HG03025 (cell line): ENCODE results near the gene HS6ST1.

Experiments
- ATAC-seq: cut with Tn5 transposase; IDR thresholded peaks from one replicate; pipeline ENCODE4 v1.9.1; 2021; ENCODE audit warnings: mild to moderate bottlenecking, moderate library complexity; ENCODE audit not compliant: unreplicated experiment, low FRiP score

Gene HS6ST1

DNA sequence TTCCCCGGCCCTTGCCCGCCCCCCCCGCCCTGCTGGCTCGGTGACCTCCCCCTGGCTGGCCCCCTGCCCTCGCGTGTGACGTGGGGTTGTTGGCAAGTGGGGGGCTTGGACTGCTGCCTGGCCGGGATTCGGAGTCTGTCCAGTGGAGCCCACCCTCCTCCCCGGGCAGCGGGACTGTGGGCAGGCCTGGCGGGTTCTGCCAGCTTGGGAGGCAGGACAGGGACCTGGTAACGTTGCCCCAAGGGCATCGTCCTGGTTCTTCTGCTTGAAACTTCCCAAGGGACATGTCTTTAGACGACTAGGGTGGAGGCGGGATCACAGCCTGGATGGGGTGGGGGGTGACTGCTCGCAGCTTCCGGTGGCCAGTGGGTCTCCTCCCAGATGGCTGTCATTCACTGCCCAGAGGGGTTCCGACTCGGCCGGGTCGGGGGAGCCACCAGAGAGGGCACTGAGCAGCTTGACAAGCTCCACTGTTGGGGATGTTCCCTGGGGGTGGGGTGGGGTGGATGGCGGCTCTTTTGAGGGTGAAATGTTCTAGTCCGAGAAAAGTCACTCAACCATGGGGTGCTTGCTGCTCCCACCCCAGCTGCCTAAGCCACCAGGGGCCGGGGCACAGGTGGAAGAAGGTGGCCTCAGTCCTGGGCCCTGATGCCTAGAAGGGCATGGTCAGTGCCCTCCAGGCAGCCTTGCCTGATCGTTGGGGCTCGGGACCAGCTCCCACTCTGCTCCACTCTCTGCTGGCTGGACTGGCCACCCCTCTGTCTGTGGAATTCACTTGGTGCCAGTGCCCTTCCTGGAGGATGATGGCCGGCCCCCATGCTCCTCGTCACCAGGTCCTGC, 4.3 kb upstream of the HS6ST1 start:
- ATAC-seq = no peak

DNA sequence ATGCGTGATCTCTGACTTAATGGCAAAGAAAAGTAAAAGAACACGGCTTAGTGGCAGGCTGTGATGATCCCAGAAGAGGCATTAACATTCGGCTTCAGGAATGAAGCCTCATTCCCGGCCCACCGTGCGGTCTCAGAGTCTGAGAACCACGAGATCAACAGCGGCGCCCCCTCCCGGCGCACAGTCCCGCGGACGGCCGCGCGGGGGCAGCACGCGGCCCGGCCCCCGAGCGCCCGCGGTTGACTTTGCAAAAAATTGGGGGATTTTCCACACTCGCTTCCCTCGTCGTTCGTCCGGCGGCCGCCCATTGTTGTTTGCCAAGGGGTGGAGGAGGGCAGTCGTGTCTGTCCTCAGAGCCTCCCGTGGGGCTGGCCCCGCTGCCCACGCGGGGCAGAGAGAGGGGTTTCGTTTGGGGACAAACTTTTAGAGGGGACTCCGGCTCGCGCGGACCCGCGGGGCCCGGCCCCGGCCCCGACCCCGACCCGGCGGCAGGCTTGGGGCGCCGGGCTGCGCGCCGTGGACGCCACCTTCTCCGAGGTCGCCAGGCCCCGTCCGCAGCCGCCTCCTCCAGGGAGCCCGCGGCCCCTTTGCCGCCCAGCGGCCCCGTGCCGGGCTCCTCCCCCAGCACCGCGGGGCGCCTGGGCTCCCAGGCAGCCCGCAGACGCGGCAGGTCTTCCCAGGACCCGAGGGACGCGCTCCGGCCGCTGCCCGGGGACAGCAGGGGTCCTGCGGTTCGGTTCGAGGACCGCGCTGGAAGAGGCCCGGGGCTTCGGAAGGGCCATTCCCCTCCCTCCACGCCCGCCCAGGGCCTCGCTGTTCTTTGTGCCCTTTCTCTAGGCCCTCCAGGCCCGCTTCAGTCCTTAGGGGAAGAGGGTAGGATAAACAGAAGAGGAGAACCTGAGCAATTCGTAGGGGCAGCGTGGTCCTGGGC, 3.4 kb upstream of the HS6ST1 start:
- ATAC-seq = peak; percentile 40

DNA sequence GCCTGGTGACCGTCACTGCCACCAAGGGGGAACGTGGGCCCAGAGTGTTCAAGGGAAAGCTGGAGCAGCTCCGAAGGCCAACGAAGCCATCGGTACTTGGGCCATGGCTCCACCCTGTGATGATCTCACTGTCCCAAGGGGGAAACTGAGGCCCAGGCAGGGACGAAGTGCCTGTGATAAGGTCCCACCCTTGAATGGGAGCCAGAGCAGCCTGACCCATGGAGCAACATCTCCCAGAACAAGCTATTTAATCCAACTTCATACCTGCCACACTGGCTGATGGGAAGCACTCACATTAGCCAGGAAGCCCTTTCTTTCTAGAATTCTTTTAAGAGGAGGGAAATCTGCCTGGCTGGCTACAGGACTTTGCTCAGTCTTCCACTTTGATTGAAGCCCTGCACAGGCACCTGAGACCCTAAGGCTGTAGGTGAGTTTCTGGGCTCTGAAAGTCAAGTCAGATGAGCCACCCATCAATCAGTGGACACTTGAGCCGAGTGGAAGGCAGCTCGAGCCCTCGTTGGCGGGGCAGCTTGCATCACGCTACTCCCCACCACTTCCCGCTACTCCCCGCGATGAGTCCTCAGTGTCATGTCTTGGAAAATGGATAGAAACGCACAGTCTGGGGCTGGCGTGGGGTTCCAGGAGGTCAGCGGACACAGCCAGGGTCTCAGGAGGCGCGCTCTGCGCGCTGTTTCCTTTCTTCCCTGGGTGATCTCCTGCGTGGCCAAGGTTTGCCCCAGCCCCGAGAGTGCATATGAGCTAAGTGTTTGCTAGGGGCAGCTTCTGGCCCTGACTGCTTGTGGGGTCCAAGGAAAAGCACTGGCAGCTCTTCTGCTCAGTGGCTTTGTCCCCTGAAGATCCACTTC, 2.5 kb upstream of the HS6ST1 start:
- ATAC-seq = no peak

DNA sequence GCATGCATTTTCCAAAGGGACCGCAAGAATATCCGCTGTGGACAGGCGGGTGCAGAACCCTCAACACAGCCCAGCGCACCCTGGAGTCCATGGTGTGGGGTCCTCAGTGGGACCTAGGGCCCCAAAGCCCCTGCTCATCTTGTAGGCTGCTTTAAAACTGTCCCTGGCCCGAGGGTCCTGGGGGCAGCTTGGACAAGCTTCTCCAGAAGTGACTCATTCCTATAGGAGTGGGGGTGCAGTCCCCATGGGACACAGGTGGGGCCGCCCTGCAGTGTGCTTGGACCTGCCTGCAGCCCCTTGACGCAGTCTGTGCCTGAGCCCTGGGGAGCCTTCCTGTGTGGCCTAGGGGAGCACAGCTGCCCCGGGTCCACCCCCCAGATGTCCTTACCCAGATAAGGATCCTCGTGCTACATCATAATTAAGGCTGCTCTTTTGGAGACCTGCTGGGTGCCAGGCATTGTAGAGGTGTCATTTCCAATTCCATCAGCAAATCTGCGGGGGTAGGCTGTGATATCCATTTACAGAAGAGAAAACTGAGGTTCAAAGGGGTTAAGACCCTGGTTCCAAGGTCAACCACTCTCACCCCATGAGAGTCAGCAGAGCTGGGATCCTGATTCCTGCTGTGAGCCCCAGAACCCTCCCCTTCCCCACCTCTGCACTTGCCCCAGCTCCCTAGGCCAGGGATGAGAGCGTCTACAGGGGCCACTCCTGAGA, 1.7 kb upstream of the HS6ST1 start:
- no peak for ATAC-seq

DNA sequence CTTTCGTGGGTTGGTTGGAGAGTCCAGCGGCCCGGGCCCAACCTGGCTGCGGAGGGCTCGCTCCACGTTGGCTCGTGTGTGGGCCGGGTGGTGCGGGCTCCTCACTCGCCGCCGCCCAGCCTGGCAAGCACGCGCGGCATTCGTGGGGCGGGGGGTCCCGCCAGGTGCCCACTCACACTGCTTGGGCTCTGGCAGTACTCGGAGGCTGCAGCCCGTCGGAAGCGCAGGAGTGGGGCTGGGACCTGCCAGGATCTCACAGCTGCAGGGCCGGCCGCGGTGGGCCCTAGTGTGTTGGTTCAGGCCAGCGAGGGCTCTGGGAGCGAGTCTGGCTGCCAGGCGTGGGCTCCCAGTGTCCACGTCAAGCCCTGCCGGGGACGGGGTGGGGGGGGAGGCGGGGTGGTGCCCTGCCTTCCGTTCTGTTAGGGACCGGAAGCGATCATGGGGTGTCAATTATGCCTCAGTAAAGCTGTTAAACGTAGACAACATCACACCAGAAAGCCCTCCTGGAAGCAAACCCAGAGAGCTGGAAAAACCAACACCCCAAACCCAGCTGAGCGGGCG, 1.0 kb upstream of the HS6ST1 start:
- no peak for ATAC-seq

DNA sequence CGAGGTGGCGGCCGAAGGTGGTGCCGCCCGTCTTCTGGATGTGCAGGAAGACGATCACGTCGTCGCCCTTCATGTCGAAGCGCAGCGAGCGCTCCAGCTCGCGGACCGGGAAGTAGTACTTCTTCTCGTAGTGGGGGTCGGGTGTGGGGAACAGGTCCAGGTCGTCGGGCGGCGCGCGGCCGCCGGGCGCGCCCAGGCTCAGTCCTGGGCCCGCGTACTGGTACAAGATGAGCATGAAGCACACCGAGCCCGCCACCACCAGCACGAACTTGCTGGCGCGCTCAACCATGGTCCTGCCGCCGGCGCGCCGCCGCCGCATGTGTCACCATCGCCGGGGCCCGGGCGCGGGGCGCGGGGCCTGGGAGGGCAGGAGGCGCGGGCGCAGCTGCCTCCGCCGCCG, 423 bp downstream of the HS6ST1 start:
- peak; percentile 16 for ATAC-seq

DNA sequence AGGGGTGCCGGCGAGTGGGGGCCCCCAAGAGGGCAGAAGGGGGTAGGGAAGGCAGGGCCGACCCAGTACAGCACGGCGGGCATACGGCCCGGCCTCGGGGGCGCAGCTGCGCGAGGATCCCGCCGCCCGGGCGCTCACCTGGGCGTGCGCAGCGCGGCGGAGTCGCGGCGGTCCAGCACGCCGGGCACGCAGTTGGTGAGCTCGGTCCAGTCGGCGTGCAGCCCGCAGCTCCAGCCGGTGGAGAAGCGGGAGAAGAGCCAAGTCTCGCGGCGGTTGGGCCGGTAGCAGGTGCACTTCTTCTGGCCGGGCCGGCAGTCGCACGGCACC, 806 bp downstream of the HS6ST1 start:
- ATAC-seq = peak; percentile 0

DNA sequence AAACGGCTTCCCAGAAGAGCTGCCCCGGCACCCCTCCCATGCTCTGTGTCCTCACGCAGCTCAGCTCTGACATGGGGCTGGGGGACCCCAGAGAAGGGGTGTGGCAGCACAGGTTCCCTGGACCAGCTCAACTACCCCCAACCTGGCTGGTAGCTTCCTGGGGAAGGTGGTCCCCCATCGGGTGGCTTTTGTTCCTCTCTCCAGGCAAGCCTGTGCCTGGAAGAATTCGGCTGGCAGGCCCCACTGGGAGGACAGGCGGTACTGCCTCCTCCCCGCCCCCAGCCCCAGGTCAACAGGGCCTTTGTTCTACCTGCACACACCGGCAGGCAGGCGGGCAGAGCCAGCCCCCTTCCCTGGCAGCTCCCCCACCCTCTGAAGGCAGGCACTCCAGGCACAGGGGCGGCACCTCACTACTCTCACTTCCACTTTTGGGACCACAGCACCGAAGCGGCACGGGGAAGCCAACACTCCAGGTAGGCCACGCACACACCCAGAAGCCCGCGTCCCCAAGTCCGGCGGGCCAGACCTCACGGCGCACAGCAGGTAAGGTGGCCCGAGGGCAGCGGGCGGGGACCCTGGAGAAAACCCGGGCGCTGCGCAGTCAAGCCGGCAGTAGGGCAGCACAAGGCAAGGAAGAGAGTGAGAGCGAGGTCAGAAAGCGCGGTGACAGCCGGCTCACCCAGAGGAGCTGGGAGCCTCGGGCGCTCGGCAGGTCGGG, 1.3 kb downstream of the HS6ST1 start:
- ATAC-seq = peak; percentile 46

DNA sequence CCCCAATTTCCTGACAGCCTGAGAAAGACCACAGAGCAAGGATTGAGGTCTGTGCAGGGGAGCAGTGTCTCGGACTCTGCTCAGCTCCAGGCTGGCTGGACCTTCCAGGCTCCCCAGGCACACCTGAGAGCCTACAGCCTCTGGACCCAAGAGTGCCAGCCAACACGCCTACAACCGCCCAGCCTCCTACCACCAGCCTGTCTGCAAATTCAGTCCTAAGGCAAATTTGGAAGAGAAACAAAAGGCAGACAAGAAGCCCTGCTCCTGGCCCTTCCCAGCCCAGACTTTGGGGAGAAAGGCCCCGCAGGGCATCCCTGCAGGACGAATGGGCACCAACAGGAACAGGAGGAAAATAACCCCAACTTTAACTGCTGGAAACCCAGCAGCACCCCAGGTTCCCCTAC, 1.9 kb downstream of the HS6ST1 start:
- ATAC-seq = no peak

DNA sequence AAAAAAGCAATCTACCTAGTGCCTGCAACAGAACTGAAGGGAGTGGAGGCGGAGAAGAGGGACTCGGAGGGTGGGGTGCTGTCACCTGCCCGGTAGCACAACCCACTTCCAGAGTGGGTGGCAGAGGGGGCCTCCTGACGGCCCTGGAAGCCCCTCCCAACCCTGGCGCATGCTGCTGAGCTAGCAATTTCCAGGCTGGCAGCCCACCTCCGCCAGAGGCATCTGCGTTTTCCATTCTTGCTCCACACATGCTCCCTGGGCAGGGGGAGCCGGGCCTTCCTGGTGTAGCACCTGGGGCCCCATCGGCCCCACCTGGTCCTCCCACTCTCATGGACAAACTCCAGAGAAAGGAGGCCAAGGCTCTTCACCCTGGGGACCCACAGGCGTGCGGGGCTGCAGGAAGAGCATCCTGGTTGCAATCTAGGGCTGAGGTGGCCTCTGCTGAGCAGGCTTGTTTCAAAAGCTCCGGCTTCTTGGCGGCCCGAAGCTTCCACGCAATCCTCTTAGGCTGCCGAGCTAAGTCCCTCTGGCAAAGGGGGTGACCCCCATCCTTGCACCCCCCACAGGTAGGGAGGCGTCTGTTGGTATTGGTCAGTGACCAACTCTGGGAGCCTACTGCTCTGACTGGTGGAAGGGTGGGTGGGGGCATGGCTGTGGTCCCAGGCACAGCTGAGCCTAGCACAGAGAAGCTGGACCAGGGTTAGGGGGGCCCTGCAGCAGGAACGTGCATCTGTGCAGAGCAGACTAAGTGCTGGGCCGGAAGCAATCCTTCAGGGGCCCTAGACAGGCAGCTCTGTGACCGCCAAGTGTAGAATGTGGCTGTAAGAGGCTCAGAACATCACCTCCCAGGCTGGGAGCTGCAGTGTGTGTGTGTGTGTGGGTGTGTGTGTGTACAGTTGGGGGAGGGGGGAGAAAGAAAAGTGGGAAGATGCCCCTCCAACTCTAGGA, 2.6 kb downstream of the HS6ST1 start:
- no peak for ATAC-seq

DNA sequence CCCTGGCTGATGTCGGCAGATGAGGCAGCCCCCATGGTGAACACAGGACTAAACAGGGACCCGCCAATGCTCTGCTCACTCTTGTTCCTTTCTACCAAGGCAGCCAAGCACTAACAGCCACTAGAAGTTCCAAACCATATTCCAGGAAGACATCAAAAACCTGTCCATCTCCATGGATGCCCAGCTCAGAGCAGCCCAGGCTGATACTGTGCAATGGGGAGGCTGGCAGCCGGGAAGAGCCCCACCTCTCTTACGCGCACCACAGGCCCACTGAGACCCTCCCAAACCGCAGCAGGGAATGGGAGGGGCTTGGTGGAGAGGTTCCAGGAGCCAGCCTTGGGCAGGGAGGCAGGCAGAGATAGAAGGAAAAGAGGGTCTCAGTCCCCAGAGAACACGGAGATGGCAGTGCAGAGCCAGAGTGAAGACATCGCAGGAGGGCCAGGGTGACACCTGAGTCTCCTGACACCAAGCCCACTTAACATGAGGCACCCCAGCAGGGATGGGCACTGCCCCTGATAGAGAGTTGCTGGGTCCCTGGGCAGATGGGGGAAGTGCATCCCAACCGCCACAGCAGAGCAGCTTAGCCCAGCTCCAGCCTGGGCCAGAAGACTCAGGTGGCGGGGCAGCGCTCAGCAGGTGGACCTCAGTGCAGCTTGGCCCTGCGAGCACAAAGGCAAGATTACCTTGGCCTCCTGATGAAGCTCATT, 3.4 kb downstream of the HS6ST1 start:
- ATAC-seq = no peak

DNA sequence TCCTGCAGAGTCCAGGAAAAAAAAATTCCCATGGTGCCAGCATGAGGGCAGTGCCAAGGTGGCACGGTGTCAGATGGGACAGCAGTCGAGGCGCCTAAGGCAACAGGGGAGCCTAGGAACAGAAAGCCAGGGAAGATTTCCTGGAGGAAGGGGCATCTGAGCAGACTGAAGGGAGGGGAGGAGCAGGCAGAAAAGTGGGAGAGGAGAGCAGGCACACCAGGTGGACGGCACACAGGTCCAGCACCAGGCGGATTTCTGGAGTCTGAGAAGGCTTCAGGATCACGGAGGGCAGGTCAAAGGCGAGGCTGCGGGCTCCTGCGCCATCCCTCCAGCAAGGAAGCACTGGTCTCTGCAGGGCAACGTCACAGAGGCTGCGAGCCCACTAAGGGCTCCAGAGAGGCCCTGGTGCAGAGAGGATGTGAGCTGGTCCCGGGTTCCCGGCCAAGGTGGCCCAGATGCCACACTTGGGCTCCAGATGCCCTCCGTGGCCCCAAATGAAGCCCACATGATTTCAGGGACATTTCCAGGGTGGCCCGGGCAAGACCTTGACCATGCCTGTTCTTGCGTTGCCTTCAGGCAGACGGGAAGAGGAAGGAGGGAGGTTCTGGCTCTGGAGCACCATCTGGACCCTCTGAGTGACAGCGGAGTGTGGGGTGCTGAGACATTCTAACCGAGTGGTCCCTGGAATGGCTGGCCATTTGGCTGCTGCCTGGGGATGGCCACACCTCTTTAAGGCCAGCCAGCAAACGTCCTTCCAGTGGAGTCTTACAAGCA, 4.1 kb downstream of the HS6ST1 start:
- no peak for ATAC-seq

DNA sequence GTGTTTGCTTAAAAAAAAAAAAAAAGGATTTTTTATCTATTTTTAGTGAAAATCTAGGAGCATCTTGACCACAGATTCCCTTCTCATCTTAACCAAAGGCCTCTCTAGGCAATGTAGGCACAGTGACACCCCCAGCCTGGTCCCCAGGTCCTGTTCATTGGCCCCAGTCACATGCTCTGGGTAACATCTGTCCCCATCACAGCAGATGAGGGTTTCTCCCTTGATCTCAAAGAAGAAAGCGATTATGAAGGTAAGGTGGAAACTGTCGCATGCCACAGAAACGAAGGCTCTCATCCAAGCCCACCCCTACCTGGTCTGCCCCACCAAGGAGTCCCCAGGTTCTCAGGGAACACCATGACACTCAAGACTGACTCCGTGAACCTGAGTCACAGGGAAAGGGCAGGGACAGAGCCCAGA, 4.7 kb downstream of the HS6ST1 start:
- ATAC-seq = no peak

DNA sequence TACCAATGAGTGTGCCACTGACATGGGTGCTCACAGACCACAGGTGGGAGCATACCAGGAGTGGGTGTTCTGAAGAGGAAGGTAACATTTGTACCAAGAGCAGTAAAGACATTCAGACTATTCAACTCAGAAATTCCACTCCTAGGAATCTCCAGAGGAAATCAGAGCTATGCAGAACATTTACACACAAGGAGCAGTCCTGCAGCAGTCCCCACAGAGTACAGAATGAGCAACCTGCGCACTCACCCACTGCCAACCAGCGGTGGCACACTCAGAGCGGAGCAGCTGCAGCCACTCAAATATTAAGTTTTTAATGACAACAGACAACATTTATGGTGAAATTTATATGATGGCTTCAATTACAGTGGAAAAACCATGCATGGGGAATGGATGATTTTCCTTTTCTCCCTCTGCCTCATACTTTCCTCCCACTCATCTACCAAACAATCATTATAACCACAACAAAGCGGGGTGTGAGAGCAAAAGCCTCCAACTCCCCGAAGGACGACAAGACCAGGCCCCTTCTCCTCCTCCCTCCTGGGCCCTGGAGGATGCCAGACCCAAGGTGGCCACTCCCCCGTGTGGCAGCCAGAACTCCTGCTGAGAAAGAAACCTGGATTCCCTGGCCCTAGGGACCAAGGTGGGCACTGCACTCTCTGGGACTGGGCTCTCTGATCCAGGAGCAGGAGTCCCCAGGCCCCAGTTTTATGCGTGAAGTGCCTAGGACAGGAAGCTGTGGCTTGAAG, 5.4 kb downstream of the HS6ST1 start:
- ATAC-seq = no peak

DNA sequence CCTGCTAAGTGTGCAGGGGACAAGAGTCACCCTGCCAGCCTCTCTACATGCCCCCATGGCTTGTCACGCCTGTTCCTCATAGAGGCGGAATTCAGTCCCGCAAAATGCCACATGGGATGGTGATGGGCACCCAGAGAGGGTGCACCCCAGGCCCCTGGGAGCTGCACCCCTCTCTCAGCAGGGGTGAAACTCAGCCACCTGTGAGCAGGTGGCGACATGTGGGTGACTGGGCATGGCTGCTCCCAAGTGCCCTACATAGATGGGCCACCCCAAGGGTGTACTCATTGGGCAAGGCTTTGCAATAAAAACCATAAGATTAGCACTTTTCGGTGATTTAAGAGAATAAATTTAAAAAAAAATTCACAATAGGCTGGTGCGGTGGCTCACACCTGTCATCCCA, 6.3 kb downstream of the HS6ST1 start:
- ATAC-seq = no peak

DNA sequence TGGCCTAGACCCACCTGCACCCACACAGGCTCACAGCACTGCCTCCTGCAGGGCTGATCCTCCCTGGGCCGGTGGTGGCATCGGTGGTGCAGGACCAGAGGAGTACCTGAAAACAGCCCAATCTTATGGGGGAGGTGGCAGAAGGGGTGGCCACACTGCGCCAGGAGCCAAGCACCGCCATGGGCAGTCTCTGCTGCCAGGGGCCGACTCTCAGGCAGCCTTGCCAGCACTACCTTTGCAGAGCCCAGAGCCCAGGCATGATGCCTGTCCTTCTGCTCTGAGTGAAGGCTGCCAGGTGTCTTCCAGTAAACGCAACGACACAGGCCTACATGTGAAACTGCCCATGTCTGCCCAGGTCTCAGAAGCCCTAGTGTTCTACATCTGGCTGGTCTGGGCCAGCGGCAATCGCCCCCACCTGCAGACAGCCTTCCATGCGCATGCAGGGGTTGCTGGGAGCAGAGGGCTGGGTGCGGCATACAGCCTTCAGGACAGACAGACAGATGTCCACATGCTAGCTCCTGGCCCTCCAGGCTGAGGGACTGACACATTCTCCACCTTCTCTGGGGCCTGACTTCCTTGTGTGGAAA, 6.8 kb downstream of the HS6ST1 start:
- ATAC-seq = no peak
